GM12874 (cell line): Measurements from ENCODE around the gene GAB1.

Experiments
- CTCF ChIP-seq: IDR thresholded peaks from 2 replicates; pipeline ENCODE4 v1.5.1; 2011; ENCODE audit warnings: low read depth, mild to moderate bottlenecking, control low read depth, low read length, moderate library complexity; ENCODE audit not compliant: insufficient read depth

GAB1 gene

GRCh38 chr4:143372093-143372915 is 35.6 kb downstream of the GAB1 start:
- TF ChIP-seq CTCF: no peak

GRCh38 chr4:143374255-143374654 is 37.6 kb downstream of the GAB1 start:
- TF ChIP-seq CTCF: no peak

GRCh38 chr4:143374771-143375170 is 38.1 kb downstream of the GAB1 start:
- no peak for TF ChIP-seq CTCF

- peak; percentile 74 for TF ChIP-seq CTCF
These were observed 38.8 kb downstream of the GAB1 start for GRCh38 chr4:143375326-143376073.

- TF ChIP-seq CTCF: no peak
These were observed 41.0 kb downstream of the GAB1 start for GRCh38 chr4:143377611-143378099.

- no peak for TF ChIP-seq CTCF
These were observed 44.0 kb downstream of the GAB1 start for GRCh38 chr4:143380629-143381028.
